ENCODE data around the gene SOX18.
A peak's percentile ranks its signal among the peaks of the same experiment; 100 is the strongest.

SOX18 gene

DNA sequence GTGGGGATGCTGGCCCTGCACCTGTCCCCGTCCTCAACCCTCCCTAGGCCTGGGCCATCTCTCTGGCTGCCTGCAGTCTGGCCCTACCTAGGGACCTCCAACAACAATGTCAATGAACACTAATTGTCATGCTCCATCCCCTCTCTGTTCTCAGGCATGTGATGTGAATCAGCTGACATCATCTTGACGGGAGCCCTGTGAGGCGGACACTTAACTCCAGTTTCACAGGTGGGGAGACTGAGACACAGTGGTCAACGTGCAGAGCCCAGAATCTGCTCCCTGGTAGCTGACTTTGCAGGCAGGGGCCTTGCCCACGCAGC is 12.8 kb upstream of the SOX18 start:
- TF ChIP-seq, protein P1, sequence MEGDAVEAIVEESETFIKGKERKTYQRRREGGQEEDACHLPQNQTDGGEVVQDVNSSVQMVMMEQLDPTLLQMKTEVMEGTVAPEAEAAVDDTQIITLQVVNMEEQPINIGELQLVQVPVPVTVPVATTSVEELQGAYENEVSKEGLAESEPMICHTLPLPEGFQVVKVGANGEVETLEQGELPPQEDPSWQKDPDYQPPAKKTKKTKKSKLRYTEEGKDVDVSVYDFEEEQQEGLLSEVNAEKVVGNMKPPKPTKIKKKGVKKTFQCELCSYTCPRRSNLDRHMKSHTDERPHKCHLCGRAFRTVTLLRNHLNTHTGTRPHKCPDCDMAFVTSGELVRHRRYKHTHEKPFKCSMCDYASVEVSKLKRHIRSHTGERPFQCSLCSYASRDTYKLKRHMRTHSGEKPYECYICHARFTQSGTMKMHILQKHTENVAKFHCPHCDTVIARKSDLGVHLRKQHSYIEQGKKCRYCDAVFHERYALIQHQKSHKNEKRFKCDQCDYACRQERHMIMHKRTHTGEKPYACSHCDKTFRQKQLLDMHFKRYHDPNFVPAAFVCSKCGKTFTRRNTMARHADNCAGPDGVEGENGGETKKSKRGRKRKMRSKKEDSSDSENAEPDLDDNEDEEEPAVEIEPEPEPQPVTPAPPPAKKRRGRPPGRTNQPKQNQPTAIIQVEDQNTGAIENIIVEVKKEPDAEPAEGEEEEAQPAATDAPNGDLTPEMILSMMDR (IDR thresholded peaks at IDR 0.05; ENCODE audit: insufficient read depth, low read depth, low read length, missing control alignments): no peak
- no peak for DNase-seq (ENCODE audit: low read depth)
- H3K4me3 ChIP-seq (ENCODE audit: low read depth, low read length): peak overlapping the region; percentile 63

DNA sequence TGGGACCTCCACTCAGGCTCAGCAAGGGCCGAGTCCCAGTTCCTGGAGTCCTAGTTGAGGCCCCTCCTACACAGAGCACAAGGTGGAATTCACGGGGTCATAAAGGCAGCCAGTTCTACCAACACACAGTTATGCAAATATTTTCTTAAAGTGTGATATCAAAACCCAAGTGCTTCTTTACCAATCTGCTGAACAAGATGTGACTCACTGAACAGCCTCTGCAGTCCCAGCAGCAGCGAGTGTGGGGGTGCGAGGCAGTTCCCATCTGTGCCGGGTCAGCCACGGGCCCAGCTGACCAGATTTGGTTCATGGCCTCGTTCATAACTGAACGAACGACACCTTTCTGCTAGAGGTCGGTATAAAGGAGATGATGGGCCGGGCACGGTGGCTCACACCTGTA is 9.1 kb upstream of the SOX18 start:
- H3K4me3 ChIP-seq (ENCODE audit: low read depth, low read length): no peak overlapping the region
- no peak for DNase-seq (ENCODE audit: low read depth)
- TF ChIP-seq, protein P1 (IDR thresholded peaks at IDR 0.05; ENCODE audit: insufficient read depth, low read depth, low read length, missing control alignments): no peak

DNA sequence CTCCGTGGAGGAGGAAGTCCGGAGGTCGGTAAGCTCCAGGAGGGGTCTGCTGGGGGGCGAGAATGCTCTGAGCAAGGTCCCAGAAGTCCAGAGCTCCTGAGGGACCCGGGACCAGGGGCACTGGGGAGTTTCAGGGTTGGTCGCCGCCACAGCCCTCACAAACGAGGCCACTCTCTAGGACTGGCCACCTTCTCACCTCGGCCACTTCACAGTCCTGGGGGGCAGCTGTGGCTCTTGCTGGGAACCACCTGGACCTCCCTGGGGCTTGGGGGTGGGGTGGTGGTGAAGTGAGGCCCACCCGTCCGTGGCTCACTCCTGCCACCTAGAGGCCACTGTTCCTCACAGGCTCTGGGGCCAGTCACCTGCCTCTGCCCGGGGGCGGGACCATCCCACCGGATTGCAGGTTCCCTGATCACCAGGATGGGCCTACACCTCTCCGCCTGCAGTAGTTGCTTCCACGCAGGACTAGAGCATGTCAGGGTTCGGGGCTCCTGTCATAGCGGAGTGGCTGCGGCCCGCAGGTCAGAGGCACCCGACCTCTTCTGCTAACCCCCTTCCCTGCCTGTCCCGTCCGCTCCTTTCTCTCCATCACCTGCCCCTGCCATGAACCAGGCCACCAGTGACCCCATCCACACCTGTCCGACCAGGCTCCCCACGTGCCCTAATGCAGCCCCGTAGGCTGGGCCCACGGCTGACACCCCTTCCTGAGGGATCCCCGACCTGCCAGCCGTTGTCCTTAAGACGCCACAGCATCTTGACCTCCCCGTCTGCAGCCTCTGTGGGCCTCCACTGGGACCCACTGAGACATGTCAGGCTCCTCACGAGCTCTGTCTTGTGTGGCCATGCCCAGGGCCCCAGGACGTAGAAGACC is 8.4 kb upstream of the SOX18 start:
- TF ChIP-seq, protein P1 (IDR thresholded peaks at IDR 0.05; ENCODE audit: insufficient read depth, low read depth, low read length, missing control alignments): peak; percentile 94
- no peak overlapping the region for H3K4me3 ChIP-seq (ENCODE audit: low read depth, low read length)
- DNase-seq (ENCODE audit: low read depth): peak; percentile 82

DNA sequence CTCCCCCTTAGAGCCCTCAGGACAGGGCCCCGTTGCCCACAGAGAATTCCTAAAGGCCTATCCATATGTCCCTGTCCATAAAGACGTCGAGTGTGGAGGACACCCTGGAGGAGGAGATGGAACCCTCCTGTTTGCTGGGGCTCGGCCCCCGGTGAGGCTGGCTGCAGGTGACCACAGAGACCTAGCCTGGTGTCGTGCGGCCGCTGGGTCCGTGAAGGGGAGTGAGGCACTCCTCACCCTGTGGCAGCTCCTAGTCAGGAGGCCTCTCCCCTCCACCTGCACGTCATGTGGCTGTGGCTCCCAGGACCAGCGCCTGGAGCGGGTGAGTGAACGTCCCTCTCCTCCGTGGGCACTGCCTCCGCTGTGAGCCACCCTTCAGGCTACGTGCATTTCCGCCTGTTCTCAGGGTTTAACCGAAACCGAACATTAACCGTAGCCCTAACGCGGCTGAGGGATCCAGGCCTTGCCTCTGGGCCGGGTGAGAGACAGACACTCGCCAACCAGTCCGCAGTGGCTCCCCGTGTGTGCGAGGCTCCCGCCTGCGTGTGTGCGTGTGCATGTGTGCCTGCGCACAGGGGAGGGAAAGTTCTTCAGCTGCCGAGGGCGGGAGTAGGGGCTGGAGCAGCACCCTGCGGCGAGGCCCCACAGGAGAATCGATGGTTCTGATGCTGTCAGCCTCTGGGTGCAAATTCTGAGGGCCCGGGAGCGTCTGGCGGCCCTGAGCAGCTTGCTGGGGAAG is 7.6 kb upstream of the SOX18 start:
- TF ChIP-seq, protein P1 (IDR thresholded peaks at IDR 0.05; ENCODE audit: insufficient read depth, low read depth, low read length, missing control alignments): no peak
- no peak overlapping the region for H3K4me3 ChIP-seq (ENCODE audit: low read depth, low read length)
- DNase-seq (ENCODE audit: low read depth): no peak

DNA sequence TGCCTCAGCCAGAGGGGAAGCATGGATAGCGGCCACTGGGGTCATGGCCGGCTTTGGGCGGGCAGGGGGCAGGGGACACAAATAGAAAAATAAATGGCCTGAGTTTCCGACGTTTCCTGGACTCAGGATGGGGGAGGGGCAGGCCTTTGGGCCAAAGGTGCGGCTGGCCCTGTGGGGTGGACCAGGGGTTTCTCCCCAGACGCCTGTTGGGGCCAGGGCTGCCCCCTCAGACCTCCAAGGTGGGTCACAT is 7.1 kb upstream of the SOX18 start:
- TF ChIP-seq, protein P1 (IDR thresholded peaks at IDR 0.05; ENCODE audit: insufficient read depth, low read depth, low read length, missing control alignments): no peak
- H3K4me3 ChIP-seq (ENCODE audit: low read depth, low read length): no peak overlapping the region
- DNase-seq (ENCODE audit: low read depth): no peak

DNA sequence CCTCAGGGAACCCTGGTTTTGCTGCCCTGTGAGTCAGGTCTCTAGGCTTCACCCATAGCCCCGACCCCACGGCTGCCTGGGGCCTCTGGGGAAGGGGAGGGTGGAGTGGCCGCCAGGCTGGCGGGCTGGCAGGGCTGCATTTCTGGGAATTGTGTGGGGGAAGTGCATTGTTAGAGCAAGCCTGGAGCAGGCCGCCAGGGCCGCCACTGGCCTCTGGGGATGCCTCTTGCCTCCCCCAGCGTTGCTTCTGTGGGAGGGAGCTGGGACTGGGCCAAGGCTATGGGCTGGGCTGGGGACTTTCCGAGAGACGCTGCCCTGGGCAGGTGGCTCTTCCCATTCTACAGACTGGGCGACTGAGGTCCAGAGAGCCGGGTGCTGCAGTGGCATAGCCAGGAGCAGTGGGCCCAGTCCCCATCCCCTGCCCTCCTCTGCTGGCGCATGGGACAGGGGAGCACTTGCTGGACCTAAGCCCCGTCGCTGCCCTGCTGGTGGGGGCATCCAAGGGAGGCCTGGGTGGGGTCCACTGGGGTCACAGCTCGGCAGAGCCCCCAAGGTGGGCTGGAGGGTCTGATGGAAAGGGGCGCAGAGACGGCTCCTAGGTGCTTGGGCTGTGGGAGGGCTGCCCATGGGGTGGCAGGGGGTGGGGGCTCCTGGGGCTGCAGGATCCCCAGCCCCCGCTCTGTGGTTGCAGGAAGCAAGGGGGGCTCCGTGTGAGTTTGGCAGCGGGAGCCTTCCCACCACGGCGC is 6.6 kb upstream of the SOX18 start:
- H3K4me3 ChIP-seq (ENCODE audit: low read depth, low read length): no peak overlapping the region
- TF ChIP-seq, protein P1 (IDR thresholded peaks at IDR 0.05; ENCODE audit: insufficient read depth, low read depth, low read length, missing control alignments): no peak
- peak; percentile 40 for DNase-seq (ENCODE audit: low read depth)
